Retinal pigment epithelial cell (primary cell): ENCODE data around the gene EPC1.

ENCODE experiments used
- DNase-seq: peaks from one replicate; pipeline ENCODE4 v3.0.0-alpha.2; 2010; ENCODE audit warnings: low read depth
- H3K4me3 ChIP-seq: 2 replicates; pipeline ENCODE4 v1.5.1; 2011; ENCODE audit warnings: mild to moderate bottlenecking, low read length, control low read depth, moderate library complexity
- CTCF ChIP-seq: conservative IDR thresholded peaks from 2 replicates; pipeline ENCODE4 v1.5.1; 2011; ENCODE audit warnings: low read depth, low read length, control low read depth, inconsistent platforms

Gene EPC1

GRCh38 chr10:32308027-32308603 lies 38.8 kb downstream of the EPC1 start:
- no peak for DNase-seq
- TF ChIP-seq CTCF: no peak

GRCh38 chr10:32307609-32308008 lies 39.3 kb downstream of the EPC1 start:
- no peak for TF ChIP-seq CTCF
- DNase-seq: no peak
- H3K4me3 ChIP-seq: no peak overlapping the region

More at GRCh38 chr10:32308027-32308603, 38.8 kb downstream of the EPC1 start:
- H3K4me3 ChIP-seq: no peak overlapping the region

- no peak overlapping the region for H3K4me3 ChIP-seq
- no peak for DNase-seq
- no peak for TF ChIP-seq CTCF
Measured at GRCh38 chr10:32299354-32299980, 47.5 kb downstream of the EPC1 start.

GRCh38 chr10:32298075-32298812 lies 48.7 kb downstream of the EPC1 start:
- DNase-seq: peak; percentile 48
- H3K4me3 ChIP-seq: no peak overlapping the region
- TF ChIP-seq CTCF: no peak

GRCh38 chr10:32295027-32295426 lies 51.9 kb downstream of the EPC1 start:
- DNase-seq: no peak
- no peak overlapping the region for H3K4me3 ChIP-seq
- TF ChIP-seq CTCF: no peak

- TF ChIP-seq CTCF: no peak
- no peak for DNase-seq
- no peak overlapping the region for H3K4me3 ChIP-seq
Measured at GRCh38 chr10:32293581-32293980, 53.4 kb downstream of the EPC1 start.
